GM19455 (cell line): ENCODE data around the gene AKAP9.
"Not testable (repeated sequence)": the region's sequence is repeated elsewhere in the genome, so short reads cannot be mapped to it uniquely, and the experiment has no call there.

Source experiments
- ATAC-seq: cut with Tn5 transposase; IDR thresholded peaks from one replicate; pipeline ENCODE4 v1.9.1; 2021; ENCODE audit not compliant: unreplicated experiment

AKAP9 gene

GRCh38 chr7:91945476-91945875 is 4.8 kb downstream of the AKAP9 start:
- ATAC-seq: no peak

GRCh38 chr7:91946549-91946948 is 5.9 kb downstream of the AKAP9 start:
- ATAC-seq: no peak

- ATAC-seq: no peak
Observed at GRCh38 chr7:91947948-91948347, 7.3 kb downstream of the AKAP9 start.

GRCh38 chr7:91949221-91950009 is 8.8 kb downstream of the AKAP9 start:
- ATAC-seq: no peak

- ATAC-seq: no peak
Observed at GRCh38 chr7:91953618-91954017, 13.0 kb downstream of the AKAP9 start.

- not testable (repeated sequence) for ATAC-seq
Observed at GRCh38 chr7:91956464-91956863, 15.8 kb downstream of the AKAP9 start.

GRCh38 chr7:91957232-91957631 is 16.6 kb downstream of the AKAP9 start:
- ATAC-seq: no peak

GRCh38 chr7:91957823-91958222 is 17.2 kb downstream of the AKAP9 start:
- ATAC-seq: no peak

- ATAC-seq: no peak
Observed at GRCh38 chr7:91959023-91959422, 18.4 kb downstream of the AKAP9 start.

GRCh38 chr7:91961816-91962215 is 21.2 kb downstream of the AKAP9 start:
- ATAC-seq: no peak

- no peak for ATAC-seq
Observed at GRCh38 chr7:91962419-91962818, 21.8 kb downstream of the AKAP9 start.

- ATAC-seq: not testable (repeated sequence)
Observed at GRCh38 chr7:91967513-91967912, 26.9 kb downstream of the AKAP9 start.

- no peak for ATAC-seq
Observed at GRCh38 chr7:91973639-91974038, 33.0 kb downstream of the AKAP9 start.

GRCh38 chr7:91974066-91974465 is 33.4 kb downstream of the AKAP9 start:
- no peak for ATAC-seq

- no peak for ATAC-seq
Observed at GRCh38 chr7:91976743-91977142, 36.1 kb downstream of the AKAP9 start.

GRCh38 chr7:91979590-91979989 is 38.9 kb downstream of the AKAP9 start:
- no peak for ATAC-seq

GRCh38 chr7:91982352-91982751 is 41.7 kb downstream of the AKAP9 start:
- ATAC-seq: not testable (repeated sequence)

- ATAC-seq: no peak
Observed at GRCh38 chr7:91988213-91988612, 47.6 kb downstream of the AKAP9 start.

GRCh38 chr7:91993976-91994375 is 53.3 kb downstream of the AKAP9 start:
- ATAC-seq: peak; percentile 43

- ATAC-seq: peak; percentile 97
Observed at GRCh38 chr7:91995391-91996105, 54.9 kb downstream of the AKAP9 start.

GRCh38 chr7:91999631-92000565 is 59.2 kb downstream of the AKAP9 start:
- ATAC-seq: no peak
